Left lung (tissue), 10 donors: ENCODE data around the gene ZNF408. TPM values are rescaled to one million over a fixed set of nuclear protein-coding genes. Genes with fewer than 3 reads are reported as not detected.
"Not testable (repeated sequence)": the region's sequence is repeated elsewhere in the genome, so short reads cannot be mapped to it uniquely, and the experiment has no call there.

Experiments
- ATAC-seq: fragments of 200-7000 bp; cut with Tn5 transposase; one replicate; pipeline ENCODE4 v1.9.1; 2020; ENCODE audit warnings: moderate library complexity
- DNase-seq, 4 donors: peaks; one replicate each; pipeline ENCODE4 v3.0.0-alpha.2; 2013 to 2020
- H3K27ac ChIP-seq, 2 donors: fragments of 200-600 bp; sonication (generic) in 1 of 2; one replicate each; pipeline versions ENCODE4 v1.5.0 to v1.8.0; 2020 to 2021
- H3K27me3 ChIP-seq, 2 donors: fragments of 200-600 bp; sonication (generic) in 1 of 2; one replicate each; pipeline versions ENCODE4 v1.5.0 to v1.8.0; 2020 to 2021
- H3K36me3 ChIP-seq, 2 donors: fragments of 200-600 bp; sonication (generic) in 1 of 2; one replicate each; pipeline versions ENCODE4 v1.5.0 to v1.8.0; 2020 to 2021
- H3K4me1 ChIP-seq, 2 donors: fragments of 200-600 bp; one replicate each; pipeline ENCODE4 v1.8.0; 2021
- H3K4me3 ChIP-seq, 2 donors: fragments of 200-600 bp; sonication (generic) in 1 of 2; one replicate each; pipeline versions ENCODE4 v1.5.0 to v1.8.0; 2020 to 2021; ENCODE audit warnings: mild to moderate bottlenecking in 1 of 2
- H3K9me3 ChIP-seq, 2 donors: fragments of 200-600 bp; sonication (generic) in 1 of 2; one replicate each; pipeline versions ENCODE4 v1.5.0 to v1.8.0; 2020 to 2021
- intact Hi-C, 2 donors: fragments of 100-400 bp; cut with DNase I; formaldehyde crosslinking; loops; one replicate each; pipeline versions ENCODE4 v1.11.2 to v1.14.2; 2022
- polyA plus RNA-seq, 6 donors: library from polyadenylated mRNA; unstranded; fragments of 120-200 nt; gene quantifications; one replicate each; pipeline ENCODE4 v1.2.1, GENCODE V29; 2013; ENCODE audit not compliant: insufficient read length in 6 of 6
- total RNA-seq, 2 donors: library from RNA; stranded (reverse); fragmentation: NEBNext Ultra II Directional; extraction: Animal tissue kit (Norgen Biotek cat#: 25700); gene quantifications; one replicate each; pipeline ENCODE4 v1.2.1, GENCODE V29; 2021
- TF ChIP-seq, protein P1 (sequence below), 2 donors: fragments of 200-600 bp; sonication (generic) in 1 of 2; IDR thresholded peaks; one replicate each; pipeline versions ENCODE4 v1.5.0 to v1.8.0; 2021; ENCODE audit warnings: antibody characterized with exemption in 2 of 2
- donor health status: DM: no; HTN: yes; CAD: no.
- donor health status: DM: no; HTN: no; CAD: no.

ZNF408 gene
- total and polyA plus RNA-seq, 8 donors: 5.8 to 11.6 (median 10.1) TPM

DNA sequence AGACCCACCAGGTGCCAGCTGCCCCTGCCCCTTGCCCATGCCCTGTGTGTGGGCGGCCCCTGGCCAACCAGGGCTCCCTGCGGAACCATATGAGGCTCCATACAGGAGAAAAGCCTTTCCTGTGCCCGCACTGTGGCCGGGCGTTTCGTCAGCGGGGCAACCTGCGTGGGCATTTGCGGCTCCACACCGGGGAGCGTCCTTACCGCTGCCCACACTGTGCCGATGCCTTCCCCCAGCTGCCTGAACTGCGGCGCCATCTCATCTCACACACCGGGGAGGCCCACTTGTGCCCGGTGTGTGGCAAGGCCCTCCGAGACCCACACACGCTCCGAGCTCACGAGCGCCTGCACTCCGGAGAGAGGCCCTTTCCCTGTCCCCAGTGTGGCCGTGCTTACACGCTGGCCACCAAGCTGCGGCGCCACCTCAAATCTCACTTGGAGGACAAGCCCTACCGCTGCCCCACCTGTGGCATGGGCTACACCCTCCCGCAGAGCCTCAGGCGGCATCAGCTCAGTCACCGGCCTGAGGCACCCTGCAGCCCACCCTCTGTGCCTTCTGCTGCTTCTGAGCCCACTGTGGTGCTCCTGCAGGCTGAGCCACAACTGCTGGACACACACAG is 4.3 kb downstream of the ZNF408 start:
- TF ChIP-seq, protein P1, sequence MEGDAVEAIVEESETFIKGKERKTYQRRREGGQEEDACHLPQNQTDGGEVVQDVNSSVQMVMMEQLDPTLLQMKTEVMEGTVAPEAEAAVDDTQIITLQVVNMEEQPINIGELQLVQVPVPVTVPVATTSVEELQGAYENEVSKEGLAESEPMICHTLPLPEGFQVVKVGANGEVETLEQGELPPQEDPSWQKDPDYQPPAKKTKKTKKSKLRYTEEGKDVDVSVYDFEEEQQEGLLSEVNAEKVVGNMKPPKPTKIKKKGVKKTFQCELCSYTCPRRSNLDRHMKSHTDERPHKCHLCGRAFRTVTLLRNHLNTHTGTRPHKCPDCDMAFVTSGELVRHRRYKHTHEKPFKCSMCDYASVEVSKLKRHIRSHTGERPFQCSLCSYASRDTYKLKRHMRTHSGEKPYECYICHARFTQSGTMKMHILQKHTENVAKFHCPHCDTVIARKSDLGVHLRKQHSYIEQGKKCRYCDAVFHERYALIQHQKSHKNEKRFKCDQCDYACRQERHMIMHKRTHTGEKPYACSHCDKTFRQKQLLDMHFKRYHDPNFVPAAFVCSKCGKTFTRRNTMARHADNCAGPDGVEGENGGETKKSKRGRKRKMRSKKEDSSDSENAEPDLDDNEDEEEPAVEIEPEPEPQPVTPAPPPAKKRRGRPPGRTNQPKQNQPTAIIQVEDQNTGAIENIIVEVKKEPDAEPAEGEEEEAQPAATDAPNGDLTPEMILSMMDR (IDR thresholded peaks at IDR 0.05): no peak
- Histone ChIP-seq H3K4me3 (no peak overlapping the region), H3K9me3 (no peaks in the 10 kb centered on the region), H3K4me1 (peaks cover 6 to 24% of the 10 kb centered on the region in 2 donors), H3K27ac (no peak overlapping the region), H3K36me3 (peaks cover 7 to 66% of the 10 kb centered on the region in 2 donors), H3K27me3 (no peaks in the 10 kb centered on the region)
- DNase-seq (peak in 1 of 4 donors; percentile 70), ATAC-seq (no peak)
- intact Hi-C loops: no loop called here

DNA sequence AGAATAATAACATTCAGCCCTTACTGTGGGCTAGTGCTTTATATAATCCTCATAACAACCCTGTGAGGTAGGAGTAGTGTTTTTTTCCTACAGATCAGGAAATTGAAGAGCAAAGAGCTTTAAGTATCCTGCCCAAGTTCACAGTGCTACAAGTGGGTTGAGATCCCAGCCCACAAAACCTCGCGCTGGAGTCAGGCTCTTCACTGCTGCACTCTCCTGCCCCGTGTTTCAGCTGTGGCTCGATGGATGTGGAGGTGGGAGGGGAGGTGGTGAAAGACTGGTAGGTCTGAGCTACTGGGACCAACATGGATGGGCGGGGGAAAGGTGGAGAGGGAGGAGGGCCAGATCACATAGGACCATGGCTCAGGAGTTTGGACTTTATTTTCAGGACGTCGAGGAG is 6.1 kb downstream of the ZNF408 start:
- Histone ChIP-seq H3K9me3 (no peaks in the 10 kb centered on the region), H3K4me3 (no peak overlapping the region), H3K27ac (no peak overlapping the region), H3K27me3 (no peaks in the 10 kb centered on the region), H3K4me1 (peaks cover under 1 to 19% of the 10 kb centered on the region in 2 donors), H3K36me3 (peaks cover 7 to 66% of the 10 kb centered on the region in 2 donors)
- DNase-seq (no peak), ATAC-seq (no peak)
- intact Hi-C loops: no loop called here
- TF ChIP-seq, protein P1 (IDR thresholded peaks at IDR 0.05): no peak

DNA sequence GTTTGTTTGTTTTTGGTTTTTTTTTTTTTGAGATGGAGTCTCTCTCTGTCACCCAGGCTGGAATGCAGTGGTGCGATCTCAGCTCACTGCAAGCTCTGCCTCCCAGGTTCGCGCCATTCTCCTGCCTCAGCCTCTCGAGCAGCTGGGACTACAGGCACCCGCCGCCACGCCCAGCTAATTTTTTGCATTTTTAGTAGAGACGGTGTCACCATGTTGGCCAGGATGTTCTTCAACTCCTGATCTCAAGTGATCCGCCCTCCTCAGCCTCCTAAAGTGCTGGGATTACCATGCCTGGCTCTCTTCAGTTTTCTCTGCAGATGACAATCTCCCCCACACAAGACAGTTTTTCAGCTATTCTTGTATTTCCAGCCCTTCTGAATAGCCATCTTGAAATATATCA is 8.5 kb downstream of the ZNF408 start:
- H3K4me3 ChIP-seq, H3K27me3 ChIP-seq, H3K9me3 ChIP-seq, DNase-seq, intact Hi-C loops, H3K4me1 ChIP-seq, H3K27ac ChIP-seq, ATAC-seq: not testable (repeated sequence)
- peaks cover 7 to 42% of the 10 kb centered on the region in 2 donors for H3K36me3 ChIP-seq

DNA sequence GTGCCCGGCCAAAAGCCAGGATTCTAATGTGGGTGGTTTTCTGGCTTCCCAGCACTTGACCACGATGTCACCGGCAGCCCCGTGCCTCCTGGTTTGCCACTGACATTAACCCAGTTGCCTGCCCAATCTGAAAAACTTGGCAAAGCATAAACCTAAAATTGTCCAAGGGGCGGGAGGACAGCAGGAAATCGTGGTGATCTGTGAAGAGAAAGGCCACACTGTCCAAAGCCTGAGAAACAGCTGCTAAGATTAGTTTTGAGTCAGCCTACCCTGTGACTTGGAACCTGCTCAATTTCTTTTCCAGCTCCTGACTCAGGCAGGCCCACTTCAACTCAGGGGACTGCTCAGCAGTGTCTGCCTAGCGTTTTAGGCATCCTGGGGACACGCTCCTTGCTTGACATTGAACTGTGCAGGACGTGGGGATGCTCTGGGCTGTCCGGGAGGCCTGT is 10.0 kb downstream of the ZNF408 start:
- peak overlapping the region; percentile 28 to 84 for H3K27ac ChIP-seq
- no peak overlapping the region for H3K4me3 ChIP-seq
- peak; percentile 72 for ATAC-seq
- TF ChIP-seq, protein P1 (IDR thresholded peaks at IDR 0.05): no peak
- DNase-seq: no peak
- no peaks in the 10 kb centered on the region for H3K27me3 ChIP-seq
- peaks cover 0 to 27% of the 10 kb centered on the region in 2 donors for H3K36me3 ChIP-seq
- H3K9me3 ChIP-seq: no peaks in the 10 kb centered on the region
- intact Hi-C loops: no loop called here
- peaks cover 0 to 5% of the 10 kb centered on the region in 2 donors for H3K4me1 ChIP-seq

DNA sequence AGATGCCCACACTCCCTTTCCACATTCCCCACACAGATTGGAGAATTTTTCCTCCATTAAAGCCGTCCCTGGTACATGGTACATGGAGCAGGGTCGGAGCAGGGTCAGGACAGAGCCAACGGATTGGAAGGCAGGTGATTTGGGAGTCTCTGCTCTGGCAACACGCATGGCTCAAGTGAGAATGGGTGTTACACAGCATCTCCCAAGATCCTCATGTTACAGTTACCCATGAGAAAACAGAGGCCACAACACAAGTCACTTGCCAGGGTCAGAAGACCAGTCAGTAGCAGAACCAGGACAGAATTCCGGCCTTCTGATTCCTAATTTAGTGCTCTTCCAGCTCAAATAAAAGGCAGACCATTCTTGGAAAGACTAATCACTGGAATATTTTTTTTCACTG is 10.5 kb downstream of the ZNF408 start:
- intact Hi-C loops: no loop called here
- H3K4me3 ChIP-seq: no peak overlapping the region
- DNase-seq: no peak
- ATAC-seq: peak; percentile 18
- peaks cover 0 to 5% of the 10 kb centered on the region in 2 donors for H3K4me1 ChIP-seq
- H3K36me3 ChIP-seq: peaks cover 0 to 23% of the 10 kb centered on the region in 2 donors
- TF ChIP-seq, protein P1 (IDR thresholded peaks at IDR 0.05): no peak
- peak overlapping the region; percentile 28 to 84 for H3K27ac ChIP-seq
- no peaks in the 10 kb centered on the region for H3K9me3 ChIP-seq
- no peaks in the 10 kb centered on the region for H3K27me3 ChIP-seq
